Left lobe of liver (tissue), 2 donors: ENCODE measurements around the gene AKR7A2. TPM values are rescaled to one million over a fixed set of nuclear protein-coding genes. Genes with fewer than 3 reads are reported as not detected.

Experiments
- ATAC-seq: fragments of 200-7000 bp; cut with Tn5 transposase; one replicate; pipeline ENCODE4 v1.9.1; 2020; ENCODE audit warnings: mild to moderate bottlenecking, moderate library complexity
- DNase-seq: peaks from one replicate; pipeline ENCODE4 v3.0.0-alpha.2; 2020; ENCODE audit warnings: low spot score
- total RNA-seq: library from RNA; stranded (reverse); gene quantifications from one replicate; pipeline ENCODE4 v1.2.1, GENCODE V29; 2021
- donor health status: DM: no; HTN: no; CAD: no; lungs with moderate emphysema.
- donor health status: DM: no; HTN: yes; CAD: no.

Gene AKR7A2
- 53.5 TPM for total RNA-seq

GRCh38 chr1:19311931-19312781 lies at the start of gene AKR7A2, which contains the start of gene SLC66A1:
TSS of gene AKR7A2 (minus strand) at chr1:19312144. CDS start at chr1:19312124, 20 bp downstream.
TSS of gene SLC66A1 (plus strand) at chr1:19312326. CDS start at chr1:19317678, 5,352 bp downstream.
- DNase-seq (peak; percentile 95), ATAC-seq (peak; percentile 94)

- no peak for ATAC-seq
- DNase-seq = no peak
Observed at GRCh38 chr1:19360843-19361610, 49.1 kb upstream of the AKR7A2 start.

- no peak for ATAC-seq
- DNase-seq = no peak
Observed at GRCh38 chr1:19360432-19360831, 48.5 kb upstream of the AKR7A2 start.

- no peak for ATAC-seq
- no peak for DNase-seq
Observed at GRCh38 chr1:19360016-19360415, 48.1 kb upstream of the AKR7A2 start.

GRCh38 chr1:19359357-19359756 lies 47.4 kb upstream of the AKR7A2 start:
- DNase-seq = no peak
- ATAC-seq = no peak

GRCh38 chr1:19358710-19359109 lies 46.8 kb upstream of the AKR7A2 start:
- ATAC-seq (no peak), DNase-seq (no peak)

- ATAC-seq = no peak
- no peak for DNase-seq
Observed at GRCh38 chr1:19357299-19357986, 45.5 kb upstream of the AKR7A2 start.

GRCh38 chr1:19356266-19356665 lies 44.3 kb upstream of the AKR7A2 start:
- DNase-seq (no peak), ATAC-seq (no peak)

- DNase-seq (no peak), ATAC-seq (no peak)
Observed at GRCh38 chr1:19354531-19354981, 42.6 kb upstream of the AKR7A2 start.

GRCh38 chr1:19353596-19353995 lies 41.7 kb upstream of the AKR7A2 start:
- DNase-seq (no peak), ATAC-seq (no peak)

- DNase-seq (no peak), ATAC-seq (peak; percentile 13)
Observed at GRCh38 chr1:19352839-19353238, 40.9 kb upstream of the AKR7A2 start.

GRCh38 chr1:19351873-19352272 lies 39.9 kb upstream of the AKR7A2 start:
- ATAC-seq = no peak
- DNase-seq = no peak

- ATAC-seq (no peak), DNase-seq (no peak)
Observed at GRCh38 chr1:19350566-19350965, 38.6 kb upstream of the AKR7A2 start.

- no peak for ATAC-seq
- DNase-seq = no peak
Observed at GRCh38 chr1:19349999-19350398, 38.1 kb upstream of the AKR7A2 start.

- ATAC-seq (no peak), DNase-seq (no peak)
Observed at GRCh38 chr1:19348441-19349198, 36.7 kb upstream of the AKR7A2 start.

GRCh38 chr1:19347533-19348172 lies 35.7 kb upstream of the AKR7A2 start:
- DNase-seq = no peak
- no peak for ATAC-seq

- DNase-seq = no peak
- no peak for ATAC-seq
Observed at GRCh38 chr1:19346026-19346425, 34.1 kb upstream of the AKR7A2 start.

- DNase-seq = no peak
- ATAC-seq = no peak
Observed at GRCh38 chr1:19345391-19345790, 33.4 kb upstream of the AKR7A2 start.

GRCh38 chr1:19344831-19345230 lies 32.9 kb upstream of the AKR7A2 start:
- ATAC-seq (peak; percentile 51), DNase-seq (no peak)

- ATAC-seq (peak; percentile 90), DNase-seq (peak; percentile 75)
Observed at GRCh38 chr1:19344372-19344810, 32.4 kb upstream of the AKR7A2 start.
